Stimulated activated memory B cell treated with anti-CD40 and anti-IgM and Interleukin-4, amounts not matched to agents 10 μg/mL and 1 μg/mL and 100 μg/mL, for 72 hours (primary cell): Measurements from ENCODE around the gene SCUBE1.

Source experiments
- ATAC-seq: fragments of 150-1000 bp; cut with Tn5 transposase; 2 replicates; pipeline ENCODE4 v1.10.0; 2021
- H3K27ac Mint-ChIP-seq: one replicate; pipeline ENCODE4 v1.8.0; 2022; ENCODE audit warnings: mild to moderate bottlenecking, mixed read lengths
- H3K27me3 Mint-ChIP-seq: one replicate; pipeline ENCODE4 v1.8.0; 2022; ENCODE audit warnings: mixed read lengths
- H3K36me3 Mint-ChIP-seq: one replicate; pipeline ENCODE4 v1.8.0; 2022; ENCODE audit warnings: mixed read lengths
- H3K4me1 Mint-ChIP-seq: one replicate; pipeline ENCODE4 v1.8.0; 2022; ENCODE audit warnings: mixed read lengths
- H3K4me3 Mint-ChIP-seq: one replicate; pipeline ENCODE4 v1.8.0; 2022; ENCODE audit warnings: mild to moderate bottlenecking, moderate library complexity, mixed read lengths
- H3K9me3 Mint-ChIP-seq: one replicate; pipeline ENCODE4 v1.8.0; 2022; ENCODE audit warnings: mixed read lengths

The SCUBE1 gene

DNA sequence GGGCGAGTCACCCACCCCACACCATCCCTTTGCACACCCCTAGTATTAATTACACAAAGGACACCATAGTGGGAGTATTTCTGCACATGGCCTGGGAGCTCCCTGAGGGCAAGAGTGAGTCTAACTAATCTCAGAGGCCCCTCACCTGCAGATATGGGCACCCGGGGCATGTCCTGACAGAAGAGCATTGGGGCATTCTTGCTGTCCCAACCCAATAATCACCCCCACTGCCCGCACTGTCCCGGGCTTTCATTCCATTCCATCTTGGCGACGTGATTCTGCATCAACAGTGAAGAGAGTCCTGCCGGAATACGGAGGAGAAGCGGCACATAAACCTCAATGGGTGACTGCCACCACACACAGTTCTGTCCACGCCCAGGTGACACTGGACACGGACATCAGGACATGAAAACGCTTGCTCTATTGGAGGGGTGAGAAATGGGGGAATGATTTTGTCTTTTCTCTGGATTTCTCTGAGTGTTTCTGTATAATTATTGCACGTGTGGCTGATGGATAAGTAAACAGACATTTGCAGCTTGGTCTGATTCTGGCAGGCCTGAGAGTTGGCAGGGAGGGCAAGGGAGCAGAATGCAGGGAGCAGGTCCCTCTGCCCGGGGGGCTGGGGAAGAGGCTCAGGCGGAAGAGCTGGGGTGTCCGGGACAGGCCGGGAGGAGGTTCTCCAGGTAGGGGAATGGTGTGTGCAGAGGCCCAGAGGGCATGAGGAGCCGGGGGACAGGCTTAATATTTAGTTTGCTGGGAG, 38.2 kb downstream of the SCUBE1 start:
- Mint-ChIP-seq H3K4me3 (no peak overlapping the region), H3K27ac (no peak overlapping the region)

DNA sequence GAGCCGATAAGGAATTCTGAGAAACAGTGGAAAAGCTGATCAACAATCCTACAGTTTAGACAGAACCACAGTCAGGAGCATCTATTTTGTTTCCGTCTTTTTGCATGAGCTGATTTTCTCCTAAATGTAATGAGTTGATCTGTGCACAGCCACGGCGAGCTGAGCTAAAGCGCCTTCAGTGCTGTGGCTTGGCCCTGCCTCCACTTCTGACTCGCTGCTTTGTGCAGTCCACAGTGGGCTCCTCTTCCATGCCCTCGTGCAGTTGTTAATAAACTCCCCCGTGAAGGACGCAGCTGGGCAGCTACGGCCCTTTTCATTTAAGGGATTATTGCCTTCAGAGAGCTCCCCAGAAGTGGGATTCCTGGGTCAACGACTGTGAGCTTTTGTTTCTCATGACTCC, 39.4 kb downstream of the SCUBE1 start:
- Mint-ChIP-seq H3K4me1 (no peaks in the 10 kb centered on the region), H3K36me3 (no peaks in the 10 kb centered on the region), H3K27ac (no peak overlapping the region), H3K9me3 (no peaks in the 10 kb centered on the region), H3K27me3 (peaks cover 62% of the 10 kb centered on the region), H3K4me3 (no peak overlapping the region)
- ATAC-seq: no peak

More for the DNA sequence above, 38.2 kb downstream of the SCUBE1 start:
- ATAC-seq: no peak
- H3K36me3 Mint-ChIP-seq: no peaks in the 10 kb centered on the region
- no peaks in the 10 kb centered on the region for H3K9me3 Mint-ChIP-seq
- H3K4me1 Mint-ChIP-seq: no peaks in the 10 kb centered on the region
- H3K27me3 Mint-ChIP-seq: peaks cover 69% of the 10 kb centered on the region

DNA sequence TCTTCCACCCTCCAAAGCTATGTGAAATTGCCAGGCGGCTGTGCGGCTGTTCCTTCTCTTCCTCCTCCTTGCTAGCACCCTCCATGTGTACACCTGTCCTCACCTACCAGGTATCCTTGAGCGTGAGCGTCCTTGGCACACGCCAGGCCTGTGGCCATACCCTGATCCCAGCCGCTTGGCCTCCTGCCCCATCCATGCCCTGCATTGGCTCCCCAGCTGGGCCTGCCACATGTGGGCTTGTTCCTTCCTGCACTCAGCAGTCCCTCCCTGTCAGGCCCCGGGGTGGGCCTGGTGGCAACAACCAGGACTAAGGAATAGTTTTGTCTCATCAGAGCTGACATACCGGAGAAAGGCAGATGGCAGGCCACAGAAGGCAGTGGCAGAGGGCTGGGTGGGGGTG, 40.0 kb downstream of the SCUBE1 start:
- no peaks in the 10 kb centered on the region for H3K9me3 Mint-ChIP-seq
- no peaks in the 10 kb centered on the region for H3K36me3 Mint-ChIP-seq
- H3K4me1 Mint-ChIP-seq: no peaks in the 10 kb centered on the region
- ATAC-seq: no peak
- H3K4me3 Mint-ChIP-seq: no peak overlapping the region
- H3K27ac Mint-ChIP-seq: no peak overlapping the region
- peaks cover 62% of the 10 kb centered on the region for H3K27me3 Mint-ChIP-seq

DNA sequence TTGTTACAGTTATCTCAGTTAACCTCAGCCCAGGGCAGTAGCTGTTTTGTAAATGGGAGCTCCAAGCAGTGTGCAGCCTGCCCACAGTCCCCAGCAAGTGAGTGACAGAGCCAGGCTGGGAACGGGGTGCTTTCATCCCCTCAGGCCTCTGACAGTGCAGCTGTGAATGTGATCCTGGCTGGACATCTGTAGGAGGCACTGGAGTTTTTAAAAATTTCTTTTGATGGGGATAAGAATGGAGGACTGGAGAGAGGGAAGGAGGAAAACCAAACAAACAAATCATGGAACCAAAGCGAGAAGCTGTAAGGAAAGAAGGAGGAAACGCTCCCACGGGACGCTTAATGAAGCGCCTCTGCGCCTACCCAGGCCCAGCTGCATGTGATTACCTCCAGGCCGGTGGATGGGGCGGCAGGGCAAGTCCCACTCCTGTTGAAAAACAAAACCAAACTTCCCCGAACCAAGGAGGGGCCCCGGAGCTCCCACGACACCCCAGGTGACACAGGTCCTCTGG, 40.6 kb downstream of the SCUBE1 start:
- H3K4me1 Mint-ChIP-seq: no peaks in the 10 kb centered on the region
- H3K36me3 Mint-ChIP-seq: no peaks in the 10 kb centered on the region
- H3K27ac Mint-ChIP-seq: no peak overlapping the region
- no peak overlapping the region for H3K4me3 Mint-ChIP-seq
- ATAC-seq: no peak
- peaks cover 64% of the 10 kb centered on the region for H3K27me3 Mint-ChIP-seq
- no peaks in the 10 kb centered on the region for H3K9me3 Mint-ChIP-seq

DNA sequence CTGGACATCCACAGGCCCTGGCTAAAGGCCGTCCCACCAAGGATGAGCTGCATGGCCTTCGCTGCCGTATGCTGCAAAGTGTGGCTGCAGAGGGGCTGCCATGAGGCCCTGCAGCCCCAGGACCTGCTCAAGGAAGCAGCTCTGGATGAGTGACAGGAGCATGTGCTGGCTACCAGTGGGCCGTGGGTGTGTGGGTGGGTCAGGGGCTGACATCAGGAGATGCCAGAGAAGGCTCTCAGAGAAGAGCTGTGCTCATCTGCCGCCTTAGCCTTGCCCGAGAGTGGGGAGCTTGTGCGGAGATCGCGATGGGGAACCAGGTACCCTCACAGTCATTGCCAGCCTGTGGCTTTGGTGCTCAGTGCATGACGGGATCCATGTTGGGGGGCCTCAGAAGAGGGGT, 41.3 kb downstream of the SCUBE1 start:
- Mint-ChIP-seq H3K27ac (no peak overlapping the region), H3K36me3 (no peaks in the 10 kb centered on the region), H3K4me1 (no peaks in the 10 kb centered on the region), H3K27me3 (peaks cover 64% of the 10 kb centered on the region), H3K9me3 (no peaks in the 10 kb centered on the region), H3K4me3 (no peak overlapping the region)
- no peak for ATAC-seq

DNA sequence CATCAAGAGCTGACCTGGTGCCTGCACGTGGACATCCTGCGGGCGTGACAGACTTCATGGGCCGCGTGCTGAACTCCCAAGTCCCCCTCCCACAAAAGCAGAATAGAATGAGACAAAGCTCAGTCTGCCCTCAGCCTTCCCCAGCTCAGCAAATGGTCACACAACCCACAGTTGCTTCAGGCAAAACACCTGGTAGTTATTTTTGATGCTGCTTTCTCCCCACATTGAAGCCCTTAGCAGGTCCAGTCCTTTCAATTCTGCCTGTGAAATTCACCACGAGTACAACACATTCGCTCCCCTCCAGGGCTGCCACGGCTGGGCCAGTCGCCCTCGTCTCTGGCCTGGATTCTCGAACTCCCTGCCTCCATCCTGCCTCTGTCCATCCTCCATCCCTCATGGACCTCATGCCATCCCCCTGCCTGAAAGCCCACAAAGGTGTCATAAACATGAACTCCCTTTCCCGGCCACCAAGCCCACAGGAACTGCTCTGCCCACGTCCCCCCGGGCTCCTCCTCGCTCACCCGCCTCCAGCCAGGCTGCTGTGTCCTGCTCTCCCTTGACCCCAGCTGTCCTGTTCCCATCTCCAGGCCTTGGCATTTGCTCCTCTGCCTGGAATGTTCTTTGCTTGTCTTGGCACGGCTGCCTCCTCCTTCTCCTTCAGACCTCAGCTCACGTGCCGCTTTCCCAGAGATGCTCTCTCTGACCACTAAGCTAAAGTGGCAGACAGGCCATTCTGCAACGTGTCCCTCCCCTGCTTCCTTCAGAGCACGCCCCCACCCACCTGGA, 42.1 kb downstream of the SCUBE1 start:
- ATAC-seq: no peak
- peaks cover 65% of the 10 kb centered on the region for H3K27me3 Mint-ChIP-seq
- no peaks in the 10 kb centered on the region for H3K9me3 Mint-ChIP-seq
- H3K4me1 Mint-ChIP-seq: no peaks in the 10 kb centered on the region
- no peaks in the 10 kb centered on the region for H3K36me3 Mint-ChIP-seq
- H3K27ac Mint-ChIP-seq: no peak overlapping the region
- no peak overlapping the region for H3K4me3 Mint-ChIP-seq

DNA sequence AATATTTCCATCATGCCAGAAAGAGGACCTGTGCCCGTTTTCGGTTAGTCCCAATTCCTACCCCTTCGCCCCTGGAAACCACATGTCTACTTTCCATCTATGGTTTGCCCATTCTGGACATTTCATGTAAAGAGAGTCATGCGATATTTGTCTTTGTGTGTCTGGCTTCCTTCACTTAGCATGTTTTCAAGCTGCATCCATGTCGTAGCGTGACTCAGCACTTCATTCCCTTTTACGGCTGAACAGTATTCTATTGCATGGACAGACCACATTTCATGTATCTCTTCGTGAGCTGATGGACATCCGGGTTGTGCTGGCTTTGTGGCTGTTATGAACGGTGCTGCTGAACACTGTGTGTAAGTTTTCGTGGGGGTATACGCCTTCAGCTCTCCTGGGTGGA, 43.4 kb downstream of the SCUBE1 start:
- no peak overlapping the region for H3K4me3 Mint-ChIP-seq
- H3K9me3 Mint-ChIP-seq: no peaks in the 10 kb centered on the region
- no peak for ATAC-seq
- H3K27me3 Mint-ChIP-seq: peaks cover 66% of the 10 kb centered on the region
- H3K4me1 Mint-ChIP-seq: no peaks in the 10 kb centered on the region
- no peaks in the 10 kb centered on the region for H3K36me3 Mint-ChIP-seq
- H3K27ac Mint-ChIP-seq: no peak overlapping the region

DNA sequence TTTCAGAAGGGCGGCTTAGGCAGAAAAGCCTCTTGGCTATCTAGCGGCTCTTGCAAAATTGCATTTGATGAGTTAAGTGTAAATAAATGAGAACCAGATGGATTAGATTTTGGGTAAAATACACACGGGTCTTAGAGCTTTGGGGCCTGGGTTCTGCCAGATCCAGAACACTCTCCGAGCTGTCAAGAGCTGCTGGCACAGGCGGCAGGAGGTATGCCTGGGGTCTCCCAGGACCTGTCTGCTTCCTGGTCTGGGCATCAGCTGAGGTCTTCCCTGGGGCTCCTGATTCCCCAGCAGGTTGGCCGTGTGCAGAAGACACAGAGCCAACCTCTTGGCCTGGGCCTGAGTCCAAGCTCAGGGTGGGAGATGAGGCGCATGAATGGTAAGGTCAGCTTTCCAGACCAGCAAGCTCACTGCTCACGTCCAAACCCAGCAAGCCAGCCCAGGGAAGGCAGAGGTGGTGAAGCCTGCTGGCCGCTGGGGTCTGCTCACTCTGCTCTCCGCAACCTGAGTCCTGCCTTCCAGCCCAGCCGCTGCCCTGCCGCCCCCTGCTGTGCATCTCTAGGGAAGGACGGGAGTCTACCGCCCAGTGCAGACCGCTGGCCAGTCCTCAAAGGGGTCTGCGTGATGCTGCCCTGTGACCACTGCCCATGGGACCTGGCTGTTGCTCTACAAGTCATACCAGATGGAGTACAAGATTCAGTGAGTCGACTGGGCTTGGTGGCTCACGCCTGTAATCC, 44.9 kb downstream of the SCUBE1 start:
- Mint-ChIP-seq H3K27me3 (peaks cover 51% of the 10 kb centered on the region), H3K36me3 (no peaks in the 10 kb centered on the region), H3K27ac (no peak overlapping the region), H3K9me3 (no peaks in the 10 kb centered on the region), H3K4me3 (no peak overlapping the region), H3K4me1 (no peaks in the 10 kb centered on the region)
- ATAC-seq: no peak

DNA sequence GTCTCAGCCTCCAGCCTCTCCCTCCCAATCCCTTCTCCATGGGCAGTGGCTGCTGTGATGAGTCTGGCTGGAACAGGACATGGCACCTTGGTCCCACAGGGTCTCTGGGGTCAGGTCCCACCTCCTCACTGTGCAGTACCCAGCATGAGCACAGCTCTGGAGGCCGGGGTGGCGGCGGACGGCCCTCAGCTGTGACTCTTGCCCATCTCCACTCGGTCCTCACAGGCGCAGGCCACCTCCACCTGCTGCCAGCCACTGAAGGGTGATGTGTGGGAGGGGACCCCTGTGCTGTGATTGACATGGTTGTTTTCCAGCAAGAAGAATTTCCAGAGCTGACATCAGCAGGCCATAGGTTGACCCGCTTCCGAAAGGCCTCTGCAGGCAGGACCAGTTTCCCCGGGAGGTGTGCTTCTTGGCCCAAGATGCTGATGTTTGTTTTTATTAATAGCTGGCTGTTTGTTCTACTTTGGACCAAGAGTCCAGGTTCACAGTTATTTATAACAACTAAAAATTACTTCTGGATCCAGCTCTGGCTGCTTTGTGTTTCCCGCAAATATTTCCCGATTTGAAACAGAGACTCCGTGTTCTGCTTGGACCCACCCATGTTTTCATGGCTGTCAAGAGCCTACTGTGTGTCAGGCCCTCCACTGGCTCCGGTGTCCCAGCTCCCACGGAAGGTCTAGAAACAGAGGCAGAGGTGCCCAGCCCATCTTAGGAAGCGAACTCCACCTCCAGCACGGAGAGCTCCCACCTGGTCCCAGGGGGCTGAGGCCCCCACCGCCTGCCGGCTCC, 45.7 kb downstream of the SCUBE1 start:
- H3K9me3 Mint-ChIP-seq: no peaks in the 10 kb centered on the region
- peaks cover 47% of the 10 kb centered on the region for H3K27me3 Mint-ChIP-seq
- H3K4me3 Mint-ChIP-seq: no peak overlapping the region
- H3K27ac Mint-ChIP-seq: no peak overlapping the region
- H3K36me3 Mint-ChIP-seq: no peaks in the 10 kb centered on the region
- ATAC-seq: no peak
- no peaks in the 10 kb centered on the region for H3K4me1 Mint-ChIP-seq

DNA sequence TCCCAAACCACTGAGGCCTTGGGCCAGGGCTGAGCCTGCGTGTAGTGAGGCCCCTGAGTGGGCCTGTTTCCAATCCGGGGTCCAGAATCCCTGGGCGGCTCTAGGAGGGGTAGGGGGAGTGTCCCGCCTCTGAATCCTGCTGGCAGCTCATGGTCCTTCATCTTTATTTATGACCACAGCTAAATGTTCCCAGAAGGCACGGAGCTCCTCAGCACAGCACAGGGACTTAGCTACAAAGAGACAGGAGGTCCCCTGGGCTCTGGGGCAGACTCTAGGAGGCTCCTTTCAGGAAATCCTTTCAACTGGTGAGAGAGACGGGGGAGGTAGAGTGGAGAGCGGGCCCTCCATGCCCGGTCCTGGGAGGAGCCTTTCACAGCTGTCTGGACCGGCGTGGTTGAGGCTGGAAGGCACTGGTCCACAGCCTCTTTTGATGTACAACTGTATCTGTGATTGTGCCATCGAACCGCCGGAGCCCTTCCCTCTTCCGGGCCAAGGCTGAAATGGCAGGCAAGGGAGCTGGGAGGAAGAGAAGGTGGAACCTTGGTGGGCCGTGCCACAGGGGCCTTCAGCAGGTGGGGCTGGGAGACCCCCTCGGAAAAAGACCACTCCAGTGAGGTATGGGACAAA, 46.8 kb downstream of the SCUBE1 start:
- Mint-ChIP-seq H3K9me3 (no peaks in the 10 kb centered on the region), H3K27ac (no peak overlapping the region), H3K4me1 (no peaks in the 10 kb centered on the region), H3K36me3 (no peaks in the 10 kb centered on the region), H3K4me3 (no peak overlapping the region), H3K27me3 (peaks cover 42% of the 10 kb centered on the region)
- ATAC-seq: no peak

DNA sequence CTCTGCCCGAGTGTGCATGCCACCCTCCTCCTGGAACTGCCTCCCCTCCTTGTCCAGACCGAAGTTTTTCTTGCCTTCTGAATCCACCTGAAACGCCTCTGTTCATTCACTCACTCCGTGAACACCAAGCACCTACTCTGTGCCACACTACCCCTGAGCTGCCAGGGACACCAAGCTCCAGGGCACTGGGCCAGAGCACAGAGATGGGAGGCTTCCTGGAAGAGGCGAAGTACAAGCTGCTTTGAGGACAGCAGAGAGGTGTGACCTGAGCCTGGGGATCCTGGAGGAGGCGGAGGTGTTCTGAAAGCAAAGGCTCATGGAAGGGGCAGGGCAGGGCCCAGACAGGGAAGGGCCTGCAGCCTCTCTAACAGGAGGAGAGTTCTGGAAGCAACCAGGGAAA, 47.5 kb downstream of the SCUBE1 start:
- ATAC-seq: no peak
- no peak overlapping the region for H3K27ac Mint-ChIP-seq
- H3K4me1 Mint-ChIP-seq: no peaks in the 10 kb centered on the region
- H3K27me3 Mint-ChIP-seq: peaks cover 39% of the 10 kb centered on the region
- H3K4me3 Mint-ChIP-seq: no peak overlapping the region
- no peaks in the 10 kb centered on the region for H3K9me3 Mint-ChIP-seq
- H3K36me3 Mint-ChIP-seq: no peaks in the 10 kb centered on the region

DNA sequence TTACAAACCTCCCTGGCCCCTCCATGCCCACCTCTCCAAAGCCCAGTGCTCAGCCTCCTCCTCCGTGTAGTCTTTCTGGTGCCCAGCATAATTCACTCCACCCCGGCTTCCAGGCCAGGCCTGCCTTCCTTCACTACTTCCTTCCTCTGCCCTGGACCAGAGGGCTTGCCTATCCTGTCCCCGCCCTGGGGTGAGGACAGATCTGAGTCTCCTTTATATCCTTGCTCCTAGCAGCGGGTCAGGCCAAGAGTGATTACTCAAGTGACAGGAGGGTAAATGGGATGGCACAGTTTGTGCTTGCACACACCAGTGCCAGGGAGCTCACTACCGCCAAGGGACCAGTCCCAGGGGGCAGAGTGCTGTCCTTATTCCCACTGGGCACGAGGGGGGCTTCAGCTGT, 48.0 kb downstream of the SCUBE1 start:
- no peak for ATAC-seq
- Mint-ChIP-seq H3K36me3 (no peaks in the 10 kb centered on the region), H3K4me1 (peaks cover under 1% of the 10 kb centered on the region), H3K4me3 (no peak overlapping the region), H3K27ac (no peak overlapping the region), H3K9me3 (no peaks in the 10 kb centered on the region), H3K27me3 (peaks cover 39% of the 10 kb centered on the region)

DNA sequence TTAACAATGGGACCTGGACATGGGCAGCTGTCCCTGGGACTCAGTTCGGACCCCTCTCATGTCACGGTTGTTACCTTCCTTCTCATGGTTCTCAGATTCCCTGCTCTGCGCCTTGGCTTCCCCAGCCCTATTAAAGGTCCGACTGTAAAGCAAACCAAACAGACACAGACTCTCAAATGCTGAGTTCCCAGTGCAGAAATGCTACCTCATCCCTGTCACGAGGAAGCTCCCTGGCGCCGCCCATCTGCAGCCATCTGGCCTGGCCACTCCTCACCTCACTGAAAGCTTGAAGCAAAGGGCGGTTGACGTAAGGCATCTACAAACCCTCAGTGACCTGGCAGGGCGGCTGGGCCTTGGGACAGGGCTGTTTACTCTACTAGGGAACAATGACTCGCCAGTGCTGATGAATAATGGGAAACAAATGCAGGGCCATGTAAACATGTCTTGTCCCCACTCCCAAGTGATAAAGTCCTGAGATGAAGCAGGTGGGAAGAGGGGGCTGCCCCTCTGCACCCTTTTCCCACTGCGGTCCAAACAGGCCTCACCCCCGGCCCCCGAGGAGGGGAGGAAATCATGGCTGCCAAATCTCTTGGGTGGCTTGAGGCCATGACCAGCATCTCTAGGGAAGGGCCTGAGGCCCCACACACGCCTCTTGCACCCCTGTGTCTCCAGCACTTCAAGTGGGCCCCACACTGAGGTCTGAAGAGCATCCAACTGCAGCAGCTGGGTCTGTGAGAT, 49.3 kb downstream of the SCUBE1 start:
- Mint-ChIP-seq H3K36me3 (no peaks in the 10 kb centered on the region), H3K4me3 (no peak overlapping the region), H3K4me1 (peaks cover 8% of the 10 kb centered on the region), H3K27me3 (peaks cover 46% of the 10 kb centered on the region), H3K27ac (no peak overlapping the region), H3K9me3 (no peaks in the 10 kb centered on the region)
- ATAC-seq: no peak

DNA sequence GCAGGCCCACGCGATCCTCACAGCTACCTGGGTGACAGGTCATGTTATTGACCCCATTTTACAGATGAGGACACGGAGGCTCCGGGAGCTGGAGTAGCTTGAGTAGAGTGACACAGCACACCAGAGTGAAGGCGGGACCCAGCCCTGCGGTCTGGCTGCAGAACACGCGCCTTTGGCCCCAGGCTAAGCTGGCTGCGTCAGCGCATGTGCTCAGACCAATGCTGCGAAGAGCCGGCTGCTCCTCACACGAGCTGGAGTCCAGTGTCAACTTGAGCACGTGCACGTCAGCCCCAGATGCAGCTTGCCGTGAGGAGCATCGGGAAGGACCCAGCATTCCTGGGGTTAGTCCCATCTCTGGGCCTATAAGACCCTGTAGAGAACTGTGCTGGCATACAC, 49.9 kb downstream of the SCUBE1 start:
- no peak for ATAC-seq
- H3K27me3 Mint-ChIP-seq: peaks cover 52% of the 10 kb centered on the region
- H3K4me3 Mint-ChIP-seq: no peak overlapping the region
- H3K4me1 Mint-ChIP-seq: peaks cover 8% of the 10 kb centered on the region
- H3K36me3 Mint-ChIP-seq: no peaks in the 10 kb centered on the region
- H3K27ac Mint-ChIP-seq: no peak overlapping the region
- H3K9me3 Mint-ChIP-seq: no peaks in the 10 kb centered on the region
